ENCODE data around the gene NEURL3. TPM values are rescaled to one million over a fixed set of nuclear protein-coding genes. Genes with fewer than 3 reads are reported as not detected.
A peak's percentile ranks its signal among the peaks of the same experiment; 100 is the strongest.

Gene NEURL3
- total and polyA plus RNA-seq, 2 donors (not counting 1 experiment from before 2014, with no cell fraction given): not detected

DNA sequence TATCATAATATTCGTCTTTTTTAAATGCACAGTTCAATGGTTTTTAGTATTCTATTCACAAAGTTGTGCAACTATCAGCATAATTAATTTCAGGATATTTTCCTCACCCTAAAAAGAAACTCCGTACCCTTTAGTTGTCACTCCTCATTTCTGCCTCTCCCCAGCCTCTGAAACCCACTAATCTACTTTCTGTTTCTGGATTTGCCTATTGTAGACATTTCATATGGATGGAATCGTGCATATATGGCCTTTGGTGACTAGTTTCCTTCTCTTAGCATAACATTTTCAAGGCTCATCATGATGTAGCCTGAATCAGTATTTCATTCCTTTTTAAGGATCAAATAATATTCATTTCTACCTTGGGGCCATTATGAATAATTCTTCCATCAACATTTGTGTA lies 18.5 kb downstream of the NEURL3 start:
- no peak overlapping the region for H2AFZ ChIP-seq (ENCODE audit: low read length)
- no peak overlapping the region for H3K9ac ChIP-seq (ENCODE audit: insufficient read depth, low read length)
- no peaks in the 10 kb centered on the region for H4K20me1 ChIP-seq (ENCODE audit: control insufficient read depth, extremely low read depth, insufficient read depth, low read length)
- H3K27me3 ChIP-seq (ENCODE audit: control insufficient read depth, insufficient read depth, low read length): no peaks in the 10 kb centered on the region
- H3K79me2 ChIP-seq (ENCODE audit: control insufficient read depth, insufficient read depth, low read length): no peaks in the 10 kb centered on the region
- DNase-seq (ENCODE audit: low read depth in 2 of 2): no peak
- no peak for TF ChIP-seq EZH2 (IDR thresholded peaks at IDR 0.05; ENCODE audit: low read length, missing control alignments)
- TF ChIP-seq, protein P1, sequence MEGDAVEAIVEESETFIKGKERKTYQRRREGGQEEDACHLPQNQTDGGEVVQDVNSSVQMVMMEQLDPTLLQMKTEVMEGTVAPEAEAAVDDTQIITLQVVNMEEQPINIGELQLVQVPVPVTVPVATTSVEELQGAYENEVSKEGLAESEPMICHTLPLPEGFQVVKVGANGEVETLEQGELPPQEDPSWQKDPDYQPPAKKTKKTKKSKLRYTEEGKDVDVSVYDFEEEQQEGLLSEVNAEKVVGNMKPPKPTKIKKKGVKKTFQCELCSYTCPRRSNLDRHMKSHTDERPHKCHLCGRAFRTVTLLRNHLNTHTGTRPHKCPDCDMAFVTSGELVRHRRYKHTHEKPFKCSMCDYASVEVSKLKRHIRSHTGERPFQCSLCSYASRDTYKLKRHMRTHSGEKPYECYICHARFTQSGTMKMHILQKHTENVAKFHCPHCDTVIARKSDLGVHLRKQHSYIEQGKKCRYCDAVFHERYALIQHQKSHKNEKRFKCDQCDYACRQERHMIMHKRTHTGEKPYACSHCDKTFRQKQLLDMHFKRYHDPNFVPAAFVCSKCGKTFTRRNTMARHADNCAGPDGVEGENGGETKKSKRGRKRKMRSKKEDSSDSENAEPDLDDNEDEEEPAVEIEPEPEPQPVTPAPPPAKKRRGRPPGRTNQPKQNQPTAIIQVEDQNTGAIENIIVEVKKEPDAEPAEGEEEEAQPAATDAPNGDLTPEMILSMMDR (conservative IDR thresholded peaks at IDR 0.05 in 1 of 2, IDR thresholded peaks at IDR 0.05 in 1 of 2; ENCODE audit: low read depth in 1 of 2, low read length in 2 of 2): no peak
- peak overlapping the region; percentile 82 for H3K4me2 ChIP-seq (ENCODE audit: extremely low read depth, insufficient read depth, low read length)
- no peaks in the 10 kb centered on the region for H3K9me3 ChIP-seq (ENCODE audit: control insufficient read depth, insufficient read depth, low read depth, low read length)
- H3K4me1 ChIP-seq (ENCODE audit: control insufficient read depth, extremely low read depth, insufficient read depth, low read length): no peaks in the 10 kb centered on the region
- no peak overlapping the region for H3K4me3 ChIP-seq (replicated peaks in 1 of 4; ENCODE audit: control extremely low read depth in 1 of 4, insufficient read depth in 1 of 4, low read depth in 3 of 4, low read length in 4 of 4)
- H3K36me3 ChIP-seq (ENCODE audit: control insufficient read depth, insufficient read depth, low read length): no peaks in the 10 kb centered on the region
- no peak overlapping the region for H3K27ac ChIP-seq (ENCODE audit: insufficient read depth, low read length)

DNA sequence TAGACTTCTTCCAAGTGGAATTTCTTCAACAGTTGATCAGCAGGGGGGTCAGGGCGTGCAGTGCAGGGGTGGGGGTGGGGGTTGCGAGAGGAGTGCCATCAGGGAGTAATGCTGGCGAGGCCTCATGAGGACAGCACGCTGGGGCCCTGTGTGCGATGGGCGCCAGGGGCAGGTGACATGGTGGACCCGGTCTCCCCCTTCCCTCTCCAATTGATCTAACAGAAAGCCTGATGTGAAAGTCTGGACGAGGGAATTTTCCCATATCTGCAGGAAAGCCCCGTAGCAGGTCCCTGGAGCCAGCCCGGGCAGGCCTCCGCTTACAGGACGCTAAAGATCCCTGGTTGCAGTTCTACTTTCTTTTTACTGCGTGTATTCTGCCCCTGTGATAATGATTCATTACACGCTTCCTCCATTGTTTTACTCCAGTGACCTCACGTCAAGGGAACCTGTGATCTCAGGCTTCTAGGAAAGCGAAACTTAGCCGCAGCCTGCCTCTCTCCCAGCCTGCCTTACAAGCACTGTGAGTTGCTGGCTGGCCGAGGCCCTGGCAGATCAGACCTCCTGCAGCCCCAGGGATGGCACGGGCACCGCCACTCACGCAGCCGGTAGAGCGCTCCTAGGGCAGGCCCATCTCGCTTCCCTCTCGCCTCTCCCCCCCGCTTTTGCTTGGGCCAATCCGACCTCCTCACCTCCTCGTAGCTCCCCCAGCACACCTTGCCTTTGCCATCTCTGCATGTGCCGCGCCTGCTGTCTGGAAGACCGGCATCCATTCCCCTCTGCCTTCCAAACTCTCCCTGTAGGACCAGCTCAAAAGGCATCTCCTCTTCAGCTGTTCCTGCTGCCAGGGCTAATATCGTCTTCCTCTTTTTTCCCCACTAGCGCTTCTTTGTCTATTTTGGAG lies 19.2 kb downstream of the NEURL3 start:
- TF ChIP-seq, protein P1 (conservative IDR thresholded peaks at IDR 0.05 in 1 of 2, IDR thresholded peaks at IDR 0.05 in 1 of 2; ENCODE audit: low read depth in 1 of 2, low read length in 2 of 2): no peak
- no peak for TF ChIP-seq EZH2 (IDR thresholded peaks at IDR 0.05; ENCODE audit: low read length, missing control alignments)
- peak; percentile 74 to 91 for DNase-seq (ENCODE audit: low read depth in 2 of 2)
- Histone ChIP-seq H3K27ac (ENCODE audit: insufficient read depth, low read length) (peak overlapping the region; percentile 33), H3K4me2 (ENCODE audit: extremely low read depth, insufficient read depth, low read length) (peak overlapping the region; percentile 82), H3K36me3 (ENCODE audit: control insufficient read depth, insufficient read depth, low read length) (no peaks in the 10 kb centered on the region), H3K27me3 (ENCODE audit: control insufficient read depth, insufficient read depth, low read length) (no peaks in the 10 kb centered on the region), H3K4me3 (replicated peaks in 1 of 4; ENCODE audit: control extremely low read depth in 1 of 4, insufficient read depth in 1 of 4, low read depth in 3 of 4, low read length in 4 of 4) (peak overlapping the region; percentile 4 to 51 (median 31)), H3K9me3 (ENCODE audit: control insufficient read depth, insufficient read depth, low read depth, low read length) (no peaks in the 10 kb centered on the region), H4K20me1 (ENCODE audit: control insufficient read depth, extremely low read depth, insufficient read depth, low read length) (no peaks in the 10 kb centered on the region), H2AFZ (ENCODE audit: low read length) (peak overlapping the region; percentile 71), H3K9ac (ENCODE audit: insufficient read depth, low read length) (peak overlapping the region; percentile 26), H3K79me2 (ENCODE audit: control insufficient read depth, insufficient read depth, low read length) (no peaks in the 10 kb centered on the region), H3K4me1 (ENCODE audit: control insufficient read depth, extremely low read depth, insufficient read depth, low read length) (no peaks in the 10 kb centered on the region)

DNA sequence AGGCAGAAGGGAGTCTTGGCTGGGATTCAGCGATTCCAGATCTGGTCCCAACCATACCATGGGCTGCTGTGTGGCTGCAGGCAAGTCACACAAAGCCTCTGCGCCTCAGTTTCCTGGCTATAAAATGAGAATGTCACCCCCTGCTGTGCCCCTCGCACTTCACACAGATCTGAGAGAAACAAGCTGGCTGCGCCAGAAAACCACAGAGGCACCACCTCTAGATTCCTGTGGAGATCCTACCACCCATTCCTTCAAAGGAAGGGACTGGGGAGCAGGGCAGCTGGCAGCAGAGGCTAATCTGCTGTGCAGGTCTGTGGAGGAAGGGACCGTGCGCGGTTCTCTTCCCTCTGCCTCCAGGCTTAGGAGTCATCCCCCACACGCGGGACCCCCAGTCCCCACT lies 19.8 kb downstream of the NEURL3 start:
- Histone ChIP-seq H2AFZ (ENCODE audit: low read length) (no peak overlapping the region), H4K20me1 (ENCODE audit: control insufficient read depth, extremely low read depth, insufficient read depth, low read length) (no peaks in the 10 kb centered on the region), H3K9ac (ENCODE audit: insufficient read depth, low read length) (no peak overlapping the region), H3K27ac (ENCODE audit: insufficient read depth, low read length) (no peak overlapping the region), H3K4me2 (ENCODE audit: extremely low read depth, insufficient read depth, low read length) (no peak overlapping the region), H3K9me3 (ENCODE audit: control insufficient read depth, insufficient read depth, low read depth, low read length) (no peaks in the 10 kb centered on the region), H3K79me2 (ENCODE audit: control insufficient read depth, insufficient read depth, low read length) (no peaks in the 10 kb centered on the region), H3K36me3 (ENCODE audit: control insufficient read depth, insufficient read depth, low read length) (no peaks in the 10 kb centered on the region), H3K4me3 (replicated peaks in 1 of 4; ENCODE audit: control extremely low read depth in 1 of 4, insufficient read depth in 1 of 4, low read depth in 3 of 4, low read length in 4 of 4) (no peak overlapping the region), H3K27me3 (ENCODE audit: control insufficient read depth, insufficient read depth, low read length) (no peaks in the 10 kb centered on the region), H3K4me1 (ENCODE audit: control insufficient read depth, extremely low read depth, insufficient read depth, low read length) (no peaks in the 10 kb centered on the region)
- TF ChIP-seq, protein P1 (conservative IDR thresholded peaks at IDR 0.05 in 1 of 2, IDR thresholded peaks at IDR 0.05 in 1 of 2; ENCODE audit: low read depth in 1 of 2, low read length in 2 of 2): no peak
- no peak for TF ChIP-seq EZH2 (IDR thresholded peaks at IDR 0.05; ENCODE audit: low read length, missing control alignments)
- DNase-seq (ENCODE audit: low read depth in 2 of 2): peak in 1 of 2 donors; percentile 14
